Cerebellar cortex (tissue), 1 donor: ENCODE measurements around the gene PURB.
"Not testable (repeated sequence)": the region's sequence is repeated elsewhere in the genome, so short reads cannot be mapped to it uniquely, and the experiment has no call there.

Experiments
- DNase-seq: peaks from one replicate; pipeline ENCODE4 v3.0.0-alpha.2; 2015; ENCODE audit warnings: low spot score

The PURB gene

DNA sequence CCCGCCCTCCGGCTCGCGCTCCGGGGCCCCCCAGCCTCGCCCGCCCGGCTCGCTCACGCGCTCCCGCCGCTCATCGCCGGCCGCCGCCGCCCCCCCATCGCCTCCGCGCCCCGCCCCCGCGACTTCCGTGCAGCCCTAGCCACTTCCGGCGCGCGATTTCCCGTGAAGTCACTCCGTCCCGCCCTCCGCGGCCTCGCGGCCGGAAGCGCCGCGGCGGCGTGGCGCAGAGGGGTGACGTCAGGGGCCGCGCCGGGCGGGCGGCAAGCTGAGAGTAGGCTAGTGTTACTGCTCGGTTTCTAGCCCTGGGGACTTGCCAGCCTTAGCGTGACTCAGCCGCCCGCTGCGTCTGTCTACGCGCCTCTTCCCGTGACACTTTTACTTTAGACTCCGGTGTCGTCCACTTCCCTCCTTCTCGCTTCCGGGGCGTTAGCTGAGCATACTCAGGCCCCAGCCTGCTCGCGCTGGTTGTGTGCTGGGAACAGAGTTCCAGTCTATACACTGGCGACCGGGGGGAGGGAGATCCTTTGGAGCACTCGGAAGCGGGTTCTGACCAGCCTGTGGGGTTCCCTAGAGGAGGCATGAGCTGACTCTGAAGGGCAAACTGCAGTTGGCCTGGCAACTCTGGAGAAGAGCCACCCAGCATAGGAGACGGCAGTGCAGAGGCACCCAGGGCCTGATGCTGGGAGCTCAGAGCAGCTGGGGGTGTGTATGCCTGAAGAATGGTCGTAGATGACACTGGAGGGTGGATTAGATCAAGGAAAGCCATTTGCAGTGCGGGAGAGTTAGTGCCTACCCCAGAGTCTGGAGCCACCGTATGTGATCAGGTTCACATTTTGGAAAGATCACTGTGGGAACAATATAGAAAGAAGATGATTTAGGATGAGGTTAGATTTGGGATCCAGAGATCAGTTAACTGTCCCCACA, at the start of gene PURB:
Gene PURB, minus strand, starts transcription at position 137 of the 924 bp plus-strand sequence. CDS start 182 bp downstream, outside the sequence.
- DNase-seq = peak; percentile 88

DNA sequence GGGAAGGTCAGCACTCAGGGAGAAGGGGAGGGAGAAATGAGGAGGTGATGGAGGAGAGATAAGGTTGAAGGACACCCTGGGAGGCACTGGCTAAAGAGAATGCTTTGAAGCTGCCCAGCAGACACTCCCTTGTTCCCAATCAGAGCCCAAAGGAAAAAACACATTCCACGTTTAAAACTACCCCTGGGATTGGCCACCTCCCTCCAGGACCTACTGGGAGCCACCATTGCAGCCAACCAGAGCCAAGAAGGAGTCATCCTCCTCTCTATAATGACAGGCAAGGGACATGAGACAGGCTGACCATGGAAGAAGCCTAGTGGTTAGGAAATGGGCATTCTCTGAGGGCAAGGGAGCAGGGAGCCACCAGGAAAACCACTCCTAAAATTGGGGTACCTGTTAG, 49.7 kb upstream of the PURB start:
- DNase-seq = no peak

DNA sequence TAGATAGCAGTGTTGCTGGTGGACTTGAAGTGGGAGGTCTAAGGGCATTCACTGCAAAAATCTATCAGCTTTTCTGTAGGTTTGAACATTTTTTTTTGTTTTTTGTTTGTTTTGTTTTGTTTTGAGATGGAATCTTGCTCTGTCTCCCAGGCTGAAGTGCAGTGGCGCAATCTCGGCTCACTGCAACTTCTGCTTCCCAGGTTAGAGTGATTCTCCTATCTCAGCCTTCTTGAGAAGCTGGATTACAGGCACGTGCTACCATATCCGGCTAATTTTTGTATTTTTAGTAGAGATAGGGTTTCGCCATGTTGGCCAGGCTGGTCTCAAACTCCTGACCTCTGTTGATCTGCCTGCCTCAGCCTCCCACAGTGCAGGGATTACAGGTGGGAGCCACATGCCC, 49.2 kb upstream of the PURB start:
- DNase-seq = not testable (repeated sequence)

DNA sequence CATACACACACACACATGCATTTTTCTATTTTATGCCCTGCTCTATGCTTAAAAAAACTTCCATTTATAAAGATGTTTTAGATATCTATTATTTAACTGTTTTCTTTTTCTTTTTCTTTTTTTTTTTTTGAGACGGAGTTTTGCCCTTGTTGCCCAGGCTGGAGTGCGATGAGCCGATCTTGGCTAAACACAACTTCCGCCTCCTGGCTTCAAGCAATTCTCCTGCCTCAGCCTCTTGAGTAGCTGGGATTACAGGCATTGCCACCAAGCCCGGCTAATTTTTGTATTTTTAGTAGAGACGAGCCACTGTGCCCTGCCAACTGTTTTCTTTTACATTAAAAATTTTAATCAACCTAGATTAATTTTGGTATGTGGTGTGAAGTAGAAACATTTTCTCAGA, 45.6 kb upstream of the PURB start:
- DNase-seq = no peak

DNA sequence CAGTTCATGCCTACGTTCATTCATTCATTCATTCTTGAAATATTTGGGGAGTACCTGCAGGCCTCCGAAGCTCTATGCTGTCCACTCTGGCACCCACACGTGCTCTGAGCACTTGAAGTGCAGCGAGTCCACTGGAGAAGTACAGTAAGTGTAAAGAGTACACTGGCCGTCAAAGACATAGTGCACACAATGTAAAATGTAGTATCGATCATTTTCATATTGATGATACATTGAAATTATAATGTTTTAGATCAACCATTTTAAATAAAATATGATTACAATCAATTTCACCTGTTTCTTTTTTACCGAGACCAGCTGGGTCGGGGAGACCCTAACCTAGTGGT, 37.0 kb upstream of the PURB start:
- DNase-seq = no peak

DNA sequence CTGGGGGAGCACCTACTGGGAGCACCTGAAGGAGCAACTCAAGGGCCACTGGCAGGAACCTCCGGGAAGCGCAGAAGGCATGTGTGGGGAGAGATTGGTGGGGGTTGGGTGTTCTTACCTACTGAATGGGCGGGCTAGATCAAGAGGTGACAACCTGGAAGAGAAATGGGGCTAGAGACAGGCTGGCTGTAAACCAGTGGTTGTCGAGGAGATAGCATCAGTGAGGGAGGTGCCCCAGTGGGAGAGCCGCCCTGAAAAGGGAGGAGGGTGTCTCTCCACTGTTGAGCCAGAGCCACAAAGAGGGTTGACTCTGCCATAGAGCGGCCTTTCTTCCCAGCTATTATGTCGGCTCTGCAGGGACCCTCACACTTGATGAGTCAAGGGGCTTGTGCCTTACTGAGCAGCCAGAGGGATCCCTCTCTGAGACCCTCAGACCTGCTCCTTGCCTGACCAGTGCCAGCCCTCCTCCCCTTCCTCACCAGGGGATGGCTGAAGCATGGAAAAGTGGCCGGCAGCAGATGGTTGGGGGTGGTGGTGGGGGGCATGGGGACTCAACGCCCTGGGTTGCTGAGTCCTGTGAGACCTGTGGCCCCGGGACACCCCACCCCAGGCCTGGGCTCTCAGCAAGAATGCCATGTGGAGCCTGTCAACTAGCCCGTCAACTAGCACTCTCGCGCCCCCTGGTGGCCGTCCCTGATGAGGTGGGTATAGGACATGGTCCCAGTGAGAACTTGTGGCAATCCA, 36.4 kb upstream of the PURB start:
- peak; percentile 83 for DNase-seq

DNA sequence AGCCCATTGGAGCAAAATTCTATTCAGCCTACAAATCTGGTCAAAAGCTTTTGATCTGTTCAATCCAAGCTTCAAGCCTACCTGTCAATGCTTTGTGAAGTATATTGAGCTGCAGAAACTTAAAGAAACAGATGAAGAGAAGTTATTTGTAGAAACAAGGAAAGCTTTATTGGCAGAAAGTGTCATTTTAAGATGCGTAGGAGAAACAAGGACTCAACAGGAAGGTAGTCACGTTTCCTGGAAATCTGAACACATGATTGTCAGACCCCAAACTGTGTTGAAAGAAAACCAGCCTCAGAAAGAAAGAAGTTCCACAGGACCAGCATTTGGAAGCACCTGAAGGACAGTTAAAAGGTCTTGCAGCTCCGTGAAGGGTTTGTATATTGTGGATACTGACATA, 34.8 kb upstream of the PURB start:
- DNase-seq = no peak

DNA sequence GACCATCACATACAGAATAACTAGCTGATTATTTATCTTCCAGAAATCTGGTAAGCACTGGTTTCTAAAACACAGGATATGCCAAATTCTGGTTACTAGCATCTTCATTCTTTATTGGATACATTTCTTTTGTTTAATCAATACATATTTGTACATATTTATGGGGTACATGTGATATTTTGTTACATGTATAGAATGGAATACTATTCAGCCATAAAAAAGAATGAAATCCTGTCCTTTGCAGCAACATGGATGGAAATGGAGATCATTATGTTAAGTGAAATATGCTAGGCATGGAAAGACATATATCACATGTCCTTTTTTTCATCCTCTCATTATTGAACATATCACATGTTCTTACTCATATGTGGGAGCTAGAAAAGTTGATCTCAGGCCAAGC, 32.7 kb upstream of the PURB start:
- no peak for DNase-seq

DNA sequence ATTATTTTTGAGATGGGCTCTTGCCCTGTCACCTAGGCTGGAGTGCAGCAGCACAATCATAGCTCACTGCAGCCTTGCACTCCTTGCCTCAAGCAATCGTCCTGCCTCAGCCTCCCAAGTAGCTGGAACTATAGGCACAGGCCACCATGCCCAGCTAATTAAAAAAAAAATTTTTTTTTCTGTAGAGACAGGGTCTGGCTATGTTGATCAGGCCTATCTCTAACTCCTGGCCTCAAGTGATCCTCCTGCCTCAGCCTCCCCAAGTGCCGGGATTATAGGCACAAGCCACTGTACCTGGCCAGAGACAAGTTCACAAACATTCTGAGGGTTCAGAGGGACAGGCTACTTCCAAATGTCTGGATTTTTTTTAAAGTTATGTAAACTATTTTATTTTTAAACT, 32.1 kb upstream of the PURB start:
- no peak for DNase-seq

DNA sequence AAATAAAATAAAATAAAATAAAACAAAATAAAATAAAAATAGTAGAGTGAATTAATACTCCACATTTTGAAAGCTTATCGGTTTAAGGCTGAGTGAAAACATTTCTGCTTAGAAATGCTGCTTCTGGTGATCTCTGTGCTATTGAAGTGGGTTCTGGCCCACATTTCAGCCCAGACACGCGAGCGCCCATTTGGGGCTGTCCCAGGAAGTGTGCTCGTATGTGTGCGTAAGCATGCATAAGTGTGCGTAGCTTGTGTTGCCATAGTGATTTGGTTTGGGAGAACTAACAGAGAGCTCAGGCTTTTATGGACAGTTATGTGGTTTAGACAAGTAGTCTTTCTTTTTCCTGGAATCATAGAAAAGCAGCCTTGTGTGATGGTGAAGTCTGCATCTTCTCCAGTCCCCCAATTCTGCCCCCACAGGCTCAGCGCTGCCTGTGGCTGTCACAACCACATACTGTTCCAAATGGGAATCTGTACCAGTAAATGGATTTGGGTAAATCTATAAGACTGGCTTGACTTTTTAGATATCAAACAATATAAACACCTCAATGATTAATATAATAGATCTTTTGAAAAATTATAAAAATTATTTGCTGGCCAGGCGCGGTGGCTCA, 29.8 kb upstream of the PURB start:
- DNase-seq = no peak

DNA sequence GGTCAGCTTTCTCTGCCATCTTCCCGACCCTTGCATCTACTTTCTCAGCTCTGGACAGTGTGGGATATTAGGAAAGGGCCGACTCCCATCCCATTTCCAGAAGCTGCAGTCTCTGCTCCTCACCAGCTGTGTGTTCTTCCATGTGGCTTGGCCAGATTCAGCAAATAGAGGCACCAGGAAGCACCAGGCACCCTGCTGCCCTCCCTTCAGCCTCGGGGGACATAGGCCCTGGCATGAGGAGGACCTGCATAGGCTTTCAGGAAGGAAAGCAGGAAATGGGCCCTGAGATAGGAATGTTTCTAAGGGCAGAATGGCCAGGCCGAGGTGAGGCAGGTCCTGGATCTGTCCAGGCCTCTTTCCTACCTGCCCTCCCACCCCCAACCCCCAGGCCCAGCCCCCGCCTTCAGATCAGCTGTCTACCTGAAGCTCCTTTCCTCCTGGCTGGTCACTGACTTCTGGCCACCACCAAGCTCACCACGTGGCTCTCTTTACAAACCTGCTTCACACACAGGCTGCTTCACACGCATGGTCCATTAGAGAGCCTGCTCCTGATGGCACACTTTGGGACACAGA, 27.5 kb upstream of the PURB start:
- DNase-seq = peak; percentile 67

DNA sequence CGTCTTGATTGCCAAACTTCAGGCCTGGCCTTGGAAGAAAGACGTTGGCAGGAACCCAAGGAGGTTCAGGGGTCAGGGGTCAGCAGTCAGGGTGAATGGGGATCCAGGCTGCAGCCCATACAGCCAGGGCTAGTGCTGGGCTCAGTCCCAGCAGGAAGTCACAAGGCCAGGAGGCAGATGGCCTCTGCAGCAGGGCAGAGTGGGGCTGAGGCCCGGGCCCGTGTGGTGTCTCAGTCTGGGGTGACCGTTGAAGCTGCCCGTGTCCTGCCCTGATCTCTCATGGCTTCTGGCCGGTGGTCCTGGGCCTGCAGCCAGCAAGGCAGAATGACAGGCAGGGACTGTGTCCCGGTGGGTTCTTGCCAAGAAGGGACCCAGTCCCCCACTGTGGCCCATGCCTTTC, 26.6 kb upstream of the PURB start:
- DNase-seq = peak; percentile 70

DNA sequence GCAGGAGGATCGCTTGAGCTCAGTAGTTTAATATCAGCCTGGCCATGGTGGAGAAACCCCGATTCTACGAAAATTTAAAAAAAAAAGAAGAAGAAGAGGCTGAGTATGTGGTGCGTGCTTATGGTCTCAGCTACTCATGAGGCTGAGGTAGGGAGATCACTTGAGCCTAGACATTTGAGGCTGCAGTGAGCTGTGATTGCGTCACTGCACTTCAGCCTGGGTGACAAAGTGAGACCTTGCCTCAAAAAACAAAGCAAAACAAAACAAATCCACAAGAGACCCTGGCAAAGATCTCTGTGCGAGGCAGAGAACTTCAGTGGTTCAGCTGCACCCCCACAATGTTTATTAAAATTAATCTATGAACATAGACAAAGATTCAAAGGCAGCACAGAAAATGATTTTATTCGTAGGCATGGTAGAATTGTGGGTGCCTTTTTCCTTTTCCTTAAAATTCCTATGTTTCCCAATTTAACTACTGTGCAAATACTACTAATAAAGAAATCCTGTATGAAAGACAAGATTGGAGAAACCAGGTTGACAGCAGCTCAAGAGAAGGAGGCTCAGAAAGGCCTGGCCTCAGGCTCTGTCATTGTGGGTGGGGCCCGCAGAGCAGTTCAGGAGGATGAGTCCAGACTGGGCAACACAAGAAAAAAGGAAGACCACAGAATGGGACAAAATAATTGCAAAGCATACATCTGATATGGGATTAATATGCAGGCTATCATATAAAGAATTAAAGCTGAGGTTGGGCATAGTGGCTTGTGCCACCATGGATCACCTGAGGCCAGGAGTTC, 24.5 kb upstream of the PURB start:
- no peak for DNase-seq

DNA sequence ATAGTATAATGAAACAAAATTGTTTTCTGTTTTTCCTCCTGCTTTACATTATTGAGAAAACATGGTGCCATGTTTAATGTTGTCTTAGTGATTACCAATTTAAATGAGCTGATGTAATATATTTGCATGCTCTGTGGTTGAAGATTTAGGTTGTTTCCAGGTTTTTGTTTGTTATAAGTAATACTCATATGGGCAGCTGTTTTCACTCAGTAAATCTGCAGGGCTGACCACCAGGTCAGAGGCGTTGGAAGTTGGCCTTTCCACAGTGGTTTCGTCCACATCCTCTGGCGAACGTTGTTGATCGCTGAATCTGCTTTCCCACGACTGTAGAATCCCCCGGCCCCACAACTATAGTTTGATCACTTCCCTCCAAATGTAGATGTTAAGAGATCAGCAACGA, 21.6 kb upstream of the PURB start:
- DNase-seq = no peak

DNA sequence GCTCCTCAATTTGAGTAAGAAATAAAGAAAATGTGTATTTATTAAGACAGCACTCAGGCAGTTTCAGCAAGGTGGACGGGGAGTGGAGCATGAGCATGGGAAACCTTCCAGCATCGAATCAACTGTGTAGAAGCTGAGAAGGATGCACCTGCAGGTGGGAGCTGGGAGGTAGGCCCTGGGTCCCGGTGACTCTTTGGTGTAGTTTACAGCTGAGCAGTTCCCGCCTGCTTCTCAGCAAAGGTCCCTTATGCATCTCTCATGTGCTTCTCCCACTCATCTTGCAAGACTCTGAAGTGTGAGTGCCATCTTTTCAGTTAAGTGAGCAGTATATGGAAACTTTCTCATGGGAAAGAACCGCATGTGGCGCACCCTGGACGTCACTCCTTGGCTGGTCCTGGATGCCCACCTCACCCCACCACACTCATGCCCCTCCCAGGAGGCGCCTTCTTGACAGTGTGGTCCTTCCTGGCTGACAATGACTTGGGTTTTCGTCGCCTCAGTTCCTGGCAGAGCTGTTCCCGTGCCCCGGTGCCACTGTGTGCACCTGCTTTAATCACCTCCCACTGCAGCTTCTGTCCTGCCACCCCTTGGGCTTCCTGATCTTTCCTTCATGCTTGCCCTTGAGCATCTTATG, 19.8 kb upstream of the PURB start:
- no peak for DNase-seq

DNA sequence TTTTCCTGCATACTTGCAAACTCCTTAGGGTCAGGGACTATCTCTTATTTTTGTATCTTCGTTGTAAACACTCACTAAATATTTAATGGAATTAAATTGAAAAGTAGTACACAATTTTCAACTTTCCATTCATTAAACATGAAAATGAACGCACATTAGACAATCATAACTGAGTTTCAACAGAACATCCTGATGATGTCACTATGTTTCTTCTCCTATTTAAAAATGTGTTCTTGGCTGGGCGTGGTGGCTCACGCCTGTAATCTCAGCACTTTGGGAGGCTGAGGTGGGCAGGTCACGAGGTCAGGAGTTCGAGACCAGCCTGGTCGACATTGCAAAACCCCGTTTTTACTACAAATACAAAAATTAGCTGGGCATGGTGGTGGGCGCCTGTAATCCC, 14.1 kb upstream of the PURB start:
- no peak for DNase-seq

DNA sequence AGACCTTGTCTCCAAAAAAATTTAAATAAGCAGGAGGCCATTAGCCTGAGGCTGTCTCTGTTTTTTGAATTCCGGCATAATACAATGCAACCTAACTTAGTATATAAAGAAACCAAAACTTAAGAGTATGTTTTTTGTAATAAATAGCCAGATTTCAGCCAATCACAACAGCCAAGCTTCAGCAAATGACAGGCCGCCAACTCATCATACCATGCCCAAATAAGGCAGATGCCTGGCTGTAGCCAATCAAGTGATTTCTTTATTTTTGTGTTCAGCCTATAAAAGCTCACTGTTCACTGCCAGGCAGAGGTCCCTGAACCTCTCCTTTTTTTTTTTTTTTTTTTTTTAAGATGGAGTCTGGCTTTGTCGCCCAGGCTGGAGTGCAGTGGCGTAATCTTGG, 12.7 kb upstream of the PURB start:
- DNase-seq = no peak

DNA sequence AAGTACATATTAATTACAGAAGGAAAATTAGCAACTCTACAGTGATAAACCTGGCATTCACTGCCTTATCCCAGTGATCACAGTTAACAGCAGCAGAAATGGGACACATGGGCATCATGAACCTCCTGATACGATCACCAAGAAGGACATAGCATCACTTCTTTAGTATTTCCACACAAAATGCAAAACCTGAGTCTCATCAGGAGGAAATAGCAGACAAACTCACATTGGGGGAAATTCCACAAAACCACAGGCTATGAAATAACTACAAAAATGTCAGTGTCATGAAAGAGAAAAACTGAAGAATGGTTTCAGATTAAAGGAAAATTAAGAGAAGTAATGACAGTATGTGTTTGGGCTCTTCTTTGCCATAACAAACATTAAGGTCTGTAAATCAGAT, 12.0 kb upstream of the PURB start:
- no peak for DNase-seq

DNA sequence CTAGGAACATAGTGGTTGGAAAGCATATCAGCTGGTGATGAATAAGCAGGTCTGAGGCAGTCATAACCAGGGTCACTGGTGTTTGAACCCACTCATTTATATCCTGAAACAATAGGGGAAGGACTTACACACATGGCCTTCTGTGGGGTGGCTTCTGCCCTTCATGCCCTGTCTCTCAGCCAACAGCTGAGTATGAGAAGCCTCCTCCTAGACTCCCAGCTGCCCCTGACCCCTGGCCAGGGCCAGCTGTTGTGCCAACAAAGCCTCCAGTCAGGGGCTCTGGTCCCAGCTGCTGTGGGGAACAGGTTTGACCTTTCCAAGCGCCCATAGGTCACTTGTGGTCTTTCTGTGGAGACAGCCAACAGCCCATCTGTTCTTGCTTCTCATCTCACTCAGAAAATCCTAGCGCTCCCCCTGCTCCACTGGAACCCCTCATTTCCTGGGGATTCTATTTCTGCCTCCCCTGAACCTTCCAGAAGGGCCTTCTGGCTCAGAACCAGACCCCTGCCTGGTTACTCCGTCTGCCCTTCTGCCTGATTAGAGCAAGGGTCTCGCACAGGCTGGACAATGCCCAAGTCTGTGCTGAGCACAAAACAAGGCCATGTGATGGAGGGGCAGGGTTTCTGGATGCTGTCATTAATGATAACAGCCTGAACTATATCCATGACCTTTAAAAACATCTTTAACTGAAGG, 9.7 kb upstream of the PURB start:
- DNase-seq = peak; percentile 84

DNA sequence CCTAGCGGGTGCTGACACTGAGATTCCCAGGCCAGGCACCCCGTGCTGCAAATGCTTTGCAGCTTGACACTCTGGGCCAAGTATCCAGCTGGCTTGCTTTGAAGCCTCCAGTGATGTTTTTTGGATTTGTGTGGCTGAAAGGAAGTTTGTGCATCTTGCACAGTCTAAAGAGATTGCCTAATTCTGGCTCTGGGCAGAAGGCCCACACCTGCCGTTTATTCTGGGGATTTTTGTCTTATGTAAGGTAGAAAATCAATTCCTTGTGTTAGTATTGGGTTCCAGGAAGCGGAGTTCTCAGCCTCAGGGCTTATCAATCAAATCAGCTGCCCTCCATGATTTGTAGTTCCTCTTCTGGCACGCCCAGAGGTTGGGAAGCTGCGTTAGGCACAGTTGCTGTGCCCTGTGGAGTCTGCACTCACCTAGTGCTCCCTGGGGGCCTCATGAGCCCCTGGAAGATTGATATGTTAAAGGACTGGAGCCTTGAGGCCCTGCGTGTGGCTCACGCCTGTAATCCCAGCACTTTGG, 8.4 kb upstream of the PURB start:
- DNase-seq = peak; percentile 58
